Stimulated activated CD4-positive, alpha-beta T cell treated with anti-CD3 and anti-CD28 coated beads, TNF-alpha, amount 100 ng/mL, for 48 hours (primary cell): Measurements from ENCODE around the gene MAD2L1BP.
"Not testable (repeated sequence)": the region's sequence is repeated elsewhere in the genome, so short reads cannot be mapped to it uniquely, and the experiment has no call there.

ENCODE experiments used
- DNase-seq, 3 donors: peaks; one replicate each; pipeline ENCODE4 v3.0.0-alpha.2; 2020; ENCODE audit warnings: low read depth in 3 of 3

Gene MAD2L1BP, protein sequence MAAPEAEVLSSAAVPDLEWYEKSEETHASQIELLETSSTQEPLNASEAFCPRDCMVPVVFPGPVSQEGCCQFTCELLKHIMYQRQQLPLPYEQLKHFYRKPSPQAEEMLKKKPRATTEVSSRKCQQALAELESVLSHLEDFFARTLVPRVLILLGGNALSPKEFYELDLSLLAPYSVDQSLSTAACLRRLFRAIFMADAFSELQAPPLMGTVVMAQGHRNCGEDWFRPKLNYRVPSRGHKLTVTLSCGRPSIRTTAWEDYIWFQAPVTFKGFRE

DNA sequence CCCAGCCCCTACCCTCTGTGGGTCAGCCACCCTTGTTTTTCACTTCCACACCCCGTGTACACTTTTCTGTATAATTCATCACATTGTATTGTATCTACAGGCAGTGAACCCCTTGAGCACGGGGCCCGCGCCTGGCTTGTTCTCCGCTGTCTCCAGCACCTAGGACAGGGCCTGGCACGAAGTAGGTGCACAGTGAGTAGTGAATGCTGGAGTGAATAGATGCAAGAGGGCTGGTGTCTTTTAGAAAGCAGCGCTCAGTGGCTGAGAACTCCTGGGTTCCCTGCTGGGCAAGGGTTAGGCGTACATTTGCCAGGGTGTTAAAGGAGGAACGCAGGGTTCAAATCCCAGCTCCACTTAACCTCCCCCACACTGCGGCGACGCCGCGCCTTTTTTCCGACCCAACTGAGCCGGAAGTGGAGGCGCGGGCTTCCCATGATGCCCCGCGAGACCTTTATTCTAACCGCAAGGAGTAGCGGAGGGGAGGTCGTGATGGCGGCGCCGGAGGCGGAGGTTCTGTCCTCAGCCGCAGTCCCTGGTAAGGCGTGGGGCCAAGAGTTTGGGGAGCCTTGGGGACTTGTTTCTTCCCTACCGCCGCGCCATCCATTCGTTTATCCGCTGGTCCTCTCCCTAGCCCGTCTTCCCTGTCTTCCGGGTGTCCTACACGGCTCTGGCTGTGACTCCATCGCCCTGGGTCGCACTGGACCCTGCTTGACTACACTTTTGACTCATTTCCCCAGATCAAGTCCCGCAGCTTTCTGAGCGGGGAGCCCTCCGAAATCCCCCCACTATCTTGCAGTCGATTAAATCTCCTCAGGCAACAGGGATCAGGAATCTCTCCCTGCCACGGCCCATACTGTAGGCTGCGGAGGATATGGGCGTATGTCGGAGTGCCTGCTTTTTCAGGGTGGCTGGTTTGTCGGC lies at the start of gene MAD2L1BP:
Gene MAD2L1BP (plus strand): TSS at position 454 of the 921 bp plus-strand sequence. CDS start 36 bp downstream, at position 490.
- DNase-seq, result peak; percentile 72 to 86 (median 74)

DNA sequence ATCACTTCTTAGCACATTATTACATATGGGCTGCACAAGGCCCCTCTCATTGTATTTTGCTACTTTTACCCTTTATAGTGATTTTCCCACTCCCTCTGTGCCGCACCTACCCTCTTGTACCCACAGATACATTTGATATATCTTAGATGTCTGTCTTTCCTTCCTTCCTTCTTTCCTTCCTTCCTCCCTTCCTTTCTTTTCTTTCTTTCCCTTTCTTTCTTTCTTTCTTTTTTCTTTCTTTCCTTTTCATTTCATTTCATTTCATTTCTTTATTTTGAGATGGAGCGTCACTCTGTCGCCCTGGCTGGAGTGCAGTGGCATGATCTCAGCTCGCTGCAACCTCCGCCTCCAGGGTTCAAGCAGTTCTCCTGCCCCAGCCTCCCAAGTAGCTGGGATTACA lies 47.4 kb upstream of the MAD2L1BP start:
- DNase-seq, result no peak

DNA sequence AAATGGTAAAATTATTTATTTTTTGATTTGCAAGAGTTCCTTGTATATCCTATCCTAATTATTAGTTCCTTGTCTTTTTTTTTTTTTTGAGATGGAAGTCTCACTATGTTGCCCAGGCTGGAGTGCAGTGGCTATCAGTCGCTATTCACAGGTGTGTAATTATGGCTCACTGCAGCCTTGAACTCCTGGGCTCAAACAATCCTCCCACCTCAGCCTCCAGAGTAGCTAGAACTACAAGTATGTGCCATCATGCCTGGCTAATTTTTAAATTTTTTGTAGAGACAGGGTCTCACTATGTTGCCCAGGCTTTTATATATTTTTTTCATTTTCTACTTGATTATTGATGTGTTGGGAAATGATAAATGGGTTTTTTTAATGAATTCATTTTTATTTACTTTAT lies 46.1 kb upstream of the MAD2L1BP start:
- DNase-seq, result not testable (repeated sequence)

DNA sequence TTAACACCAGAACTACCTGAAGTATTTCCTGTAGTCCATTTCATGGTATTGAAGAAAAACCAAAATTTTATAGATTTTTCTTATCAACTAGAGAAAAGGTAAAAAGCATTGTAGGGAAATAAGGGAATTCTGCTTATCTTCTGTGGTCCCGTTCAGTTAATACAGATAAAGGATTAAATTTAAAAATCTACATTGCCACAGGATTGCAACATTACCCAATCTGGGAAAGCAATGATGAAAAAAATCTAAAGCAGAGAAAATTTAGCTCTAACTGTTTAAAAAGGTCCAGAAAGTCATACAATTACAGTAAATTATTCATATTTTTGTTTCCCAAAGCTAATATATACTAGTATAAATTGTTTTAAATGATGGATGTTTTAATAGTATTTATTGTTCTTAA lies 41.7 kb upstream of the MAD2L1BP start:
- no peak for DNase-seq

DNA sequence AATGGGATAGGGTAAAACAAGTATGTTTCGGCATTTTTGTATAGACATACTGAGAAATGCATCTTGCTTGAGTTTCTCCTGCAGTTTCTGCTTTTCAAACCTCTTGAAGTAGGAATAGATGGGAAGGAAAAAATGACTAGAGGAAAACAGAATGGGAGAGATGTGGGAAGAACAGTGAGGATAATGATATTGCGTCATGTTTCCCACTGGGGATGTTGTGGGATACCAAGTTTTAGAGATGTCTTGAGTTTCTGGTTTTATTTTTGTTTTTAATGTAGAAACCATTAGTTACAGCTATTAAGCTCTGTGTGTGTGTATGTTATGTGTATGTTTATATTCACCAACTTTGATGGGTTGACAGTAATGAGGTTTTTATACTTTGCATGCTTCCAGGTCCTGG lies 35.0 kb upstream of the MAD2L1BP start:
- no peak for DNase-seq

DNA sequence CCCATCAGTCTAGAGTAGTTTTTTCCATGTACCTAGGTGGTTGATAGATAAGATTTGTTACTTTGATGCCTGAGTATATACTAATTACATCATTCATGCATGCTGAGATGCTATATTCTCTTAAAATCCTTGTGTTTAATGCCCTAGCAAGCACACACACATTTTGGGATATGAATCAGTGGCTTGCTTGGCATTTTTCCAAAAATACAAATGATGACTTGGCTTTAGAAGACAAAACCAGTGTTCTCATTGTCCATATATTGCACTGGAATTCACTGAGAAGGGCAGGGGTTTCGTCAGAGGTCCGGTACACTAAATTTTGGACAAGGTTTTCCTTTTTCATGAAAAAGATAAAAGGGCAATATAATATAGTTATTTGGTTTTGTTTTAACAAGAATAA lies 31.5 kb upstream of the MAD2L1BP start:
- DNase-seq, result no peak

DNA sequence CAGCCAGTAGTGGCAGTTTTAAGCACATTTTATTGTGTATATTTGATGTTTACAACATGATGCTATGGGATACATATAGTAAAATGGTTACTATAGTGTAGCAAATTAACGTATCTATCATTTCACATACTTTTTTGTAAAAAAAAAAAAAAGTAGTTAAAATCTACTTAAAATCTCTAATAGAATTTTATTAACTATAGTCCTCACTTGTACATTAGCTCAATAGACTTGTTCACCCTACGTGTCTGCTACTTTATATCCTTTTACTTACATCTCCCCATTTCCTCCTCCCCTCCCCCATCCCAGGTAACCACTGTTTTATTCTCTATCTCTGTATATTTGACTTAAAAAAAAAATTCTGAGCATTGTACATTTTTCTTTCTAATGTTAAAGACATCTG lies 29.6 kb upstream of the MAD2L1BP start:
- no peak for DNase-seq

DNA sequence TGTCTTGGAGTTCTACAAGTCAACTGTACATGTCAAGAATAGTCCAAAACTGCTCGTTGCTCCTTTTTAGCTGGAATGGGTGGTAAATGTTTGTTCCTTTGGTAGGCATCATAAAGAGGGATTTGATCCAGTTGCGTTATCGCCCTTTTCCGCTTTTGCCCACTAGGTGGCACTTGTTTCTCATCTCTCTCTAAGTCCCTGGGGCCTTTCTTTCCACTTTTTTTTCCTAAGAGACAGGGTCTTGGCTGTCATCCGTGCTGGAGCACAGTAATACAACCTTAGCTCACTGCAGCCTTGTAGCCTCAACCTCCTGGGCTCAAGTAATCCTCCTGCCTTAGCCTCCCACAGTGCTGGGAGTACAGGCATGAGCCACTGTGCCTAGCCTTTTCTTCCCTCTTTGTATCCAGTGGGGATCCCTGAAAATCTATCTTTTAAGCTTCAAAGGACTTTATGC lies 27.3 kb upstream of the MAD2L1BP start:
- peak; percentile 15 to 38 (median 25) for DNase-seq

DNA sequence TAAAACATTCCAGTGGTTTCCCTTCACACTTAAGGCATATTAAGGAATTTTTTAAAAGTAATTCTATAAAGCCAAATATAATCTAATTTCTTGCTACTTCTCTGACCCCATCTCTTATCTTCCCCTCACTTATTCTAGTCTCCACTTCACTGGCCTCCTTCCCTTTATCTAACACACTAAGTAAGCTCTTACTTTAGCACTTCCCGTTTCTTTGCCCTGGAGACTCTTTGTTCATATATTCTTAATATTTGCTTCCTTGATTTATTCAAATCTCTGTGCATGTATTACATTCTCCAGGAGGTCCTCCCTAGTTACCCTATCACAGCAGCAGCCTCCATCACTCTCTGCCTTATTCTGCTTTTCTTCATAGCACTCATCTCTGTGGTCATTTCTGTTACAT lies 26.8 kb upstream of the MAD2L1BP start:
- DNase-seq, result no peak

DNA sequence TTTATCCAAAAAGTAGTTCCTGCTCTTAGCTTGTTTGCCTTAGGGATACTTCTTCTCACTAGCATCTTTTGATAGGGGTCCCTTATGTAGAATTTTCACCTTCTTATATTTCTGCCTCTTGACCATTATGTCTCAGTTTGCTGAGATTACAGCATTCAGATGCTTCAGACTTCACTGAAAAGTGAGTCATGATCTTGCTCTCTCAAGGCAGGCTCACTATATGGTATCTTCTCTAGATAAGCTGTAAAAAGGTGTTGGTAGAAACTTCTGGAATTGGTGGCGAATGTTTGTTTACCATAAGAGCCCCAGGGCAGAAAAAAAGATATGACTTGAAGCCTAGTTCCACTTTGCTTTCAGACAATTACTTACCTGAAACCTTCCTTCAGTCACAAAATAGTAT lies 26.2 kb upstream of the MAD2L1BP start:
- no peak for DNase-seq

DNA sequence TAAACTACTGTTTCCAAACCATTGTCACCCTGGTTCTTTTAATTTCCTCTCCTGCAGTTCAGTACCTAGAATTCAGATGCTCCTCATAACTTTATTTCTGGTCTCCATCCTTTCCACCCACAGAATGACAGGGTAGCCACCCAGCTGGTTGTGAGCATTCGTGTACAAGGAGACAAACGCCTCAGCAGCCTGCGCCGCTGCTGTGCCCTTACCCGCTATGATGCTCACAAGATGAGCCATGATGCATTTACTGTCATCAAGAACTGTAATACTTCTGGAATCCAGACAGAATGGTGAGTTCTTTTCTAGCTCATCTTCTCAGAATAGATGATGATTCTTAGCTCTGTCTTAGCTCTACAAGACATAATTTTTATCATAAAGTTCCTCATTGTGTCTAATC lies 25.2 kb upstream of the MAD2L1BP start:
- DNase-seq, result no peak

DNA sequence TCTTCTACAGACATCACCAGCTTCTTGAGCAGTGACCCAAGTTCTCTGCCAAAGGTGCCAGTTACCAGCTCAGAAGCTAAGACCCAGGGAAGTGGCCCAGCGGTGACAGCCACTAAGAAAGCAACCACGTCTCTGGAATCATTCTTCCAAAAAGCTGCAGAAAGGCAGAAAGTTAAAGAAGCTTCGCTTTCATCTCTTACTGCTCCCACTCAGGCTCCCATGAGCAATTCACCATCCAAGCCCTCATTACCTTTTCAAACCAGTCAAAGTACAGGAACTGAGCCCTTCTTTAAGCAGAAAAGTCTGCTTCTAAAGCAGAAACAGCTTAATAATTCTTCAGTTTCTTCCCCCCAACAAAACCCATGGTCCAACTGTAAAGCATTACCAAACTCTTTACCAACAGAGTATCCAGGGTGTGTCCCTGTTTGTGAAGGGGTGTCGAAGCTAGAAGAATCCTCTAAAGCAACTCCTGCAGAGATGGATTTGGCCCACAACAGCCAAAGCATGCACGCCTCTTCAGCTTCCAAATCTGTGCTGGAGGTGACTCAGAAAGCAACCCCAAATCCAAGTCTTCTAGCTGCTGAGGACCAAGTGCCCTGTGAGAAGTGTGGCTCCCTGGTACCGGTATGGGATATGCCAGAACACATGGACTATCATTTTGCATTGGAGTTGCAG lies 21.8 kb upstream of the MAD2L1BP start:
- DNase-seq, result no peak

DNA sequence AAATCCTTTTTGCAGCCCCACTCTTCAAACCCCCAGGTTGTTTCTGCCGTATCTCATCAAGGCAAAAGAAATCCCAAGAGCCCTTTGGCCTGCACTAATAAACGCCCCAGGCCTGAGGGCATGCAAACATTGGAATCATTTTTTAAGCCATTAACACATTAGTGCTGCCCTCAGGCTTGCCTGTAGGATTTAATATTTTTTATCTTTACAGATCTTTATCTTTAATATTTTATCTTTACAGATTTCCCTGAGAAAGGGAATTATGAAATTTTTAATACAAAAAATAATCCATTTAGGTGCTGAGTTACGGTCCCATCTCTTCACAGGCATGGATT lies 21.3 kb upstream of the MAD2L1BP start:
- no peak for DNase-seq

DNA sequence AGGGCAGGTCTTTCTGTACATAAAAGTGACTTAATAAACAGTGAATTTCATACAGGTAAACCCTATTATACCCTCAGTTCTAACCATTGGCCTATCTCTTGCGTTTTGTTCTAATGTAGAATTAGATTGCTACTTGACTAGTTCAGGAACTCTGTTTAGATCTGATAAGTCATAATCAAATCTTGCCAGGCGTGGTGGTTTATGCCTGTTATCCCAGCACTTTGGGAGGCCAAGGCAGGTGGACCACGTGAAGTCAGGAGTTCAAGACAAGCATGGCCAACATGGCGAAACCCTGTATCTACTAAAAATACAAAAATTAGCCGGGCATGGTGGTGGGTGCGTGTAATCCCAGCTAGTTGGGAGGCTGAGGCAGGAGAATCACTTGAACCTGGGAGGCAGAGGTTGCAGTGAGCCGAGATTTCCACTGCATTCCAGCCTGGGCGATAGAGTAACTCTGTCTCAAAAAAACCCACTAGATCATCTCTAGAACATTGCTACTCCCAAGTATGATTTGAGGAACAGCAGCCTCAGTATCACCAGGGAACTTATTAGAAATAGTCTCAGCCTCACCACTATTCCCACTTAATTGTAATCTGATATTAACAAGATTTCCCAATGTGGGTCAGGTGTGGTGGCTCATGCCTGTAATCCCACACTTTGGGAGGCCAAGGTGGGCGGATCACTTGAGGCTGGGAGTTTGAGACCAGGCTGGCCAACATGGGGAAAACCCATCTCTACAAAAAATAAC lies 18.7 kb upstream of the MAD2L1BP start:
- DNase-seq, result no peak

DNA sequence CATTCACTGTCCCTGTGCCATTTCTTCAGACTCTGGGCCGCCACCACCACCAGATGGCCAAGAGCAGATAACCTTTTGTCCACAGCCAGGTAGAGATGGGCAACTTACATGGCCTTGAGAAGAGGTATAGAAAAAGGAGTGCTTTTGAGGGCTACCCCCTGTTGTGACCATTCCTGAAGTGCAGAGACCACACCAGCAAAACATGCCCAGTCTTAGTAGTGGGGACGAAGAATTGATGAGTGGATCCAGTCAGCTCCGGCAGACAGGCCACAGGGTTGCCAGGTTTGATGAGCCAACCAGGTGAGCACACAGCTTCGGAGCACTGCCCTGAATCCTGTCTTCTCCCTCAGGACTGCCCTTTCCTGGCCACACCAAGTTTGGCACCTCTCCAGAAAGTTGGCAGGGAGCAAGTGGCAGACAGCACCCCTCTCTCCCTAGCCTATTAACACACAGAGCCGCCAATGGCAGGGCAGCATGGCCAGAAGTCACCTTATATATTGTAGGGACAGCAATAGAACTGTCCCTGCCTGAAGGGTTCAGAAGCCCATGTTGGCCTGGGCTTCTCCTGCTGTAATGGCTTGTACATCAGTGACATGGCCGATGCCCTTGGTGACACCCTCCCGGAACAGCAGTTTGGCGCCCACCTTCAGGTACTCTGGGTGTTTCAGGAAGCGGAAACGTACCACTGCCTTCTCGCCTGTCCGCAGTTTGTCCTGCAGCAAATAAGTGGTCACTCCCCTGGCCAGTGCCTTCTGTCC lies 14.4 kb upstream of the MAD2L1BP start:
- DNase-seq, result no peak

DNA sequence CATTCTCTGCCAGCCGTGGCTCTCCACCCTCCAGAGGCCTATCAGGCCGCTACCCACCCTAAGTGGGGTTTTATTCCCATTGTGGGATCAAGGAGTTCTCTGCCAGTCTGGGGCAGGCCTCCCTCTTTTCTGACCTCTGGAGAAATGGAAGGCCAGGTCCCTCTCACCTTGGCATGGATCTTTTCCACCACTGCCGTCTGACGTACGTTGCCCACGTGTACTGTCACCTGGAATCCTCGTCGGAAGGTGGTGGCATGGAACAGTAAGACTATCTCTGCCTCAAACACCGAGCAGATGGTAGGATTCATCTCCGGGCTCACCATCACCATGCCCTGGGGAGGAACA lies 13.8 kb upstream of the MAD2L1BP start:
- DNase-seq, result no peak

DNA sequence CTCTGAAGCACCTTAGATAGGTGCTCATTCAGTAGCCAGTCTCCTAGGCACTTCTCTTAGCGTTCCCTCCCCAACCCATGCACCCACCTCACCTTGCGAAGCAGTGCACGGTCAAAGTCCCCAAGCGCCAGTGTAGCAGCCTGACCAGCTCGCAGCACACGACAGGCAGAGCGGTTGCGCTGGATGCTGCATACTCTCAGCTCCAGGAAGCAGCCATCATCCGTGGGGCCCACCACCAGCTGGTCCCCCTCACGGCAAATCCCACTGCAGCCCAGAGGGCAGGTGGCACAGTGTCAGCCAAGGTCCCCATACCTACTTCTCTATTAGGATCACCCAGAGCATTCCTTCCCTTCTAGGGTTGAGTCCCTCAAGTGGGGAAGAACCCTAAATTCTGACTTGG lies 13.1 kb upstream of the MAD2L1BP start:
- DNase-seq, result no peak

DNA sequence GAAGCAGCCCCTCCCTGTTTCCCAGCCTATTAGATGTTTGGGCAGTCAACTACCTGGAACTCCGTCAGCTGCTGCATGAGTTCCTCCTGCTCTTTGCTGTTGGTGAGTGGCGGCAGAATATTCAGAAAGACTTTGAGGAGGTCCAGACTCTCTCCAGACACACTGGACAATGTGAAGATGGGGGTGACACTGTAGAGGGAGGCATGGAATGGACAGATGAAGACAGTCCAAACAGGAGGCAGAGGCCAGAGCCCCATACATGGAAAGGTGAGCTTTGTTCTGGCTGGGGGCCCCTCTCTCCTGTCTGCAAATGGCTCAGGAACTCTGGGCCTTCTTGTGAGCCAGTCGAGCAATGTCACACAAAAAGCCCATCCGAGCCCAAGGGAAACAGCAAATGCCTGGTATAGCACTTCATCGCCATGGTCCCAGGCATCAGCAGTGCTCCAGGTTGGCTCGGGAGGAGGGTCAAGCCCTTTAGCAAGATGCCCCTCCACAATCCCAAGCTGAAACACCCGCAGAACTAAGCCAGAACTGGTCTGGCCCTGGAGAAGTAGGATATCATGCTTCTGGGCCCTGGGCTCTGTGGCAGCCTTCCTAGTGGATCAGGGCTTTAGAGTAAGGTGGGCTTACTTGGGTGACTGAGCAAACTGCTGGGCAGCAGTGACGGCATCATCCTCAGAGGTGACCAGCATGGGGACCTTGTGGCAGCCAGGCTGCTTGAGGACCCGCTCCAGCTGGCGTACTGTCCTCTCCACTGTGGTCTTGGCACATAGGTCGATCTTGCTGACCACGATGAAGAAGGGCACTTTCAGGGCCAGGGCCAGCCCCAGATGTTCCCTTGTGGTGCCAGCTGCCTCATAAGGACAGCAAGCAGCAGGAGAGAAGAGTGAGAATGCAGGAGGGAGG lies 11.5 kb upstream of the MAD2L1BP start:
- DNase-seq, result no peak

DNA sequence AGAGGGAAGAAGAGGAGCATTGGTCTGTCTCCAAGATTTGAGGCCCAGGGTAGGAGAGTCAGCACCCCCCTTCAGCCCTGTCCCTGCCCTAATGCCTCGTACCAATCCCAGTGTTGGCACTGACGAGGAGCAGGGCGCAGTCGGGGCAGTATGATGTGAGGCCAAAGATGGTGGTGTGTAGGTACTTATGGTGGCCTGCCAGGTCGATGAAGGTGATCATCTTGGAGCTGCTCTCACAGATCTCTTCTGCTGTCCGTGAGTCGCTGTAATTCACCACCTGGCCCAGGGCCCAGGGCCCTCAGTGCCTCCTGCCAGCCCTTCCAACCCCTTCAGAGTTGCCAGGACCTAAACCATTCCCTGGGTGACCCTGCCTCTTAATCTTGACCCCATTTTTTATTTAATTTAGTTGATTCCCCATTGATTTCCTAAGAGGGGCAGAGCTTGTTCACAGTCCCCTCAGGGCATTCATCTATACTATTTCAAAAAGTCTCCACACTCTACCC lies 10.8 kb upstream of the MAD2L1BP start:
- DNase-seq, result no peak

DNA sequence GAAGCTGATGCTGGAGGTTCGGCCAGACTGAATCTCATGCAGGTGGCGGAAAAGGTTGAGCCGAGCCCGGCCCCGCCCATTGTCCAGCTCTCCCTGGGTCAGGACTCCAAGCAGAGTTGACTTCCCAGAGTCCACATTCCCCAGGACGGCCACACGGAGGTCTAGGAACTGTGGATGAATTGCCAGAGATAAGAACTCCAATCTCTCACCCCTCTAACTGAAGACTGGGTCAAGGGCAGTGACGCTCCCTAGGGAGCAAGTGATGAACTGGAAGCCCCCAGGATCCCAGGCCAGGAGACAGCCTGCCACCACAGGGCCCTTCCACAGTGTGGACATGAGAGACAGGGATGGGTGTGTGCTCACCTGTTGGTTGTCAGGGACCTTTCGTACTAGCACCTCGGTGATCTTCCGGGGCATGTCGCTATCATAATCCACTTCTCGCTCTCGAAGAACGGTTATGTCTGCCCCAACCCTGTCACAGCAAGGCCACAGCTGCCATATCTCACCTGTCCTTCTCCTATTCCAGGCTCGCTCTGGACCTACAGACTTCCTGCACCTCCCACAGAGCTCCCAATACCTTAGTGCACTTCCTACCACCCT lies 10.1 kb upstream of the MAD2L1BP start:
- DNase-seq, result no peak
